Activated T-cell treated with anti-CD3 and anti-CD28 coated beads, Interleukin-2, amount 50 U/mL, for 4 hours (primary cell): Measurements from ENCODE around the gene CASP12. TPM values are rescaled to one million over a fixed set of nuclear protein-coding genes. Genes with fewer than 3 reads are reported as not detected.
"Not testable (repeated sequence)": the region's sequence is repeated elsewhere in the genome, so short reads cannot be mapped to it uniquely, and the experiment has no call there.

Experiments used
- ATAC-seq, 2 donors: fragments of 200-7000 bp; cut with Tn5 transposase; one replicate each; pipeline ENCODE4 v1.10.0; 2021
- DNase-seq: peaks from one replicate; pipeline ENCODE4 v3.0.0-alpha.2; 2020
- H3K27me3 Mint-ChIP-seq: one replicate; pipeline ENCODE4 v1.8.0; 2021; ENCODE audit warnings: low read depth, mixed read lengths
- H3K36me3 Mint-ChIP-seq: one replicate; pipeline ENCODE4 v1.8.0; 2022; ENCODE audit warnings: mixed read lengths; ENCODE audit not compliant: insufficient read depth
- H3K4me1 Mint-ChIP-seq: one replicate; pipeline ENCODE4 v1.8.0; 2021; ENCODE audit warnings: low read depth, mixed read lengths
- H3K4me3 Mint-ChIP-seq: one replicate; pipeline ENCODE4 v1.8.0; 2021; ENCODE audit warnings: mild to moderate bottlenecking, moderate library complexity, mixed read lengths
- H3K9me3 Mint-ChIP-seq: one replicate; pipeline ENCODE4 v1.8.0; 2021; ENCODE audit warnings: mixed read lengths
- total RNA-seq, 3 donors: library from RNA; stranded (reverse); gene quantifications; one replicate each; pipeline ENCODE4 v1.2.1, GENCODE V29; 2021

The CASP12 gene
- total RNA-seq: under 1 TPM in 1 of 3 donors, not detected in 2; 0.23 TPM

DNA sequence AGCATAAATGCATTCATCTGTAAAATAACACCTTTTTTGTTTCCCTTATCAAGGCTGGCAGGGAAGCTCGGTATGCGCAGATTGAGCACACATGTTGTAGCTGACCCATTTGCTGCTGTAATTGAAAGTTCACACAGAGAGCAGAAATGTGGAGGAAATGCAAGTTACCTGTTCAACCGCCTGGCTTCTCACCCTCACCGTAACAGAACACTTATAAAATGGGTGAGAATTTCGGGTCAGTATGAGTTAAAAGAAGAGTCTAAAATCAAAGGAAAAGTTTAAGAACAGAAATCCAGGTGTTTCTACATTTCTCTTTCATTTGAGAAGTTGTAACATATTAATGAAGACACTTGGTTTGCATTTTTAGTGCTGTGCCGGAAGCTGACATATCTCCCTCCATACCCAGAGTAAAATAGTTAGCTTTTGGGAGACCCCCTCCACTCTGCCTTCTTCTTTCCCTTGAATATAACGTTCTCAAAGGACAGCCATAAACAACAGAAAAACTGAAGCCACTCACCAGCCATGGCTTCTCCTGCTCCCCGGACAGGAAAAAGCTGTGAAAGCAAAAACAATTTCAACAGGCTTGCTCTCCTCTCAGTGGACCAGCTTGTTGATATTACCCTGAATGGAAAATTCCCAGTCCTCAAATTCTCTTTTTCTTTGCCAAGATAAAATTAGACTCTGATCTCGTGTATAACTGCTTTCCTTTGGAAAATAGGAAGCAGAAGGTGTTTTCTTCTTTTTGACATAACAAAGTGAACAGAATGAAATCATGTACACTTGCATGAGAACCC is at the start of gene CASP12:
TSS of gene CASP12 (minus strand) at position 570 of the 794 bp plus-strand sequence.
- DNase-seq (no peak), ATAC-seq (peak in 1 of 2 donors; percentile 53)
- Mint-ChIP-seq H3K4me3 (peak within 1 kb of the TSS; percentile 72), H3K27me3 (no peaks in the 10 kb centered on the region), H3K36me3 (peaks cover 17% of the 10 kb centered on the region), H3K4me1 (peaks cover 28% of the 10 kb centered on the region), H3K9me3 (no peaks in the 10 kb centered on the region)

DNA sequence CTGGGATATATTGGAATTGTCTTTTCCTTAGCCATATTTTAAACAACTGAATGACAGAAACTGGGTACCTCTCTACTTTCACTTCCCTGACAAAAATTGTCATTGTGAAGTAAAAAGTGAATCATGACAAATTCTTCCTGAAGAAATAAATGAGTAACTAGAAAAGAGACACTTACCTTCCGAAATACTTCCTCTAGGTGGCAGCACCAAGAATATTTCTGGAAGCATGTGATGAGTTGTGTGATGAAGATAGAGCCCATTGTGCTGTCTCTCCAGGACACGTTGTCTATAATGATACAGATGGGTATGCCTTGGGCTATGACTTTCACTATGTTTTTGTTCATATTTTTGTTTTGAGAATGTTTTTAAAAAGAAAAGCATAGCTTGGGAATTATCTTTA is 48.6 kb upstream of the CASP12 start:
- Mint-ChIP-seq H3K36me3 (peaks cover 86% of the 10 kb centered on the region), H3K4me3 (no peak overlapping the region), H3K4me1 (peaks cover 15% of the 10 kb centered on the region), H3K9me3 (no peaks in the 10 kb centered on the region), H3K27me3 (no peaks in the 10 kb centered on the region)
- ATAC-seq (peak; percentile 80 to 84), DNase-seq (no peak)

DNA sequence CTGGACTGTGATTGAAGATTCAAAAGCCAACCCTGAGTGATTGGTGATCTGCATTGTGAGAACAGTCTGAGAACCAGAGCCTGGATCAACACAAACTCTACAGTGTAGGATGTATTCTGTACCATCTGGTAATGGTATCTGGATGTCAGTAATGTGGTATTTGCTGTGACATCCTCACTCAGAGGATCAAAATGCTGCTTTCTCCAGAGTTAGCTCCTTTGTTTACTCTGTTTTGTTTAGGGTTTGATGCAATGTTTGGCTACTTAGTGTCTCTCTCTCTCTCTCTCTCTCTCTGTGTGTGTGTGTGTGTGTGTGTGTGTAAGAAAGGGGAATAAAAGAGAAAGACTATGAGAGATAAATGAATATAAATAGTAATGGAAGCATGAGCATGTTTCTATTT is 45.8 kb upstream of the CASP12 start:
- no peaks in the 10 kb centered on the region for H3K27me3 Mint-ChIP-seq
- H3K9me3 Mint-ChIP-seq: no peaks in the 10 kb centered on the region
- H3K4me3 Mint-ChIP-seq: no peak overlapping the region
- ATAC-seq (no peak), DNase-seq (no peak)
- peaks cover 62% of the 10 kb centered on the region for H3K36me3 Mint-ChIP-seq
- H3K4me1 Mint-ChIP-seq: peaks cover 11% of the 10 kb centered on the region

DNA sequence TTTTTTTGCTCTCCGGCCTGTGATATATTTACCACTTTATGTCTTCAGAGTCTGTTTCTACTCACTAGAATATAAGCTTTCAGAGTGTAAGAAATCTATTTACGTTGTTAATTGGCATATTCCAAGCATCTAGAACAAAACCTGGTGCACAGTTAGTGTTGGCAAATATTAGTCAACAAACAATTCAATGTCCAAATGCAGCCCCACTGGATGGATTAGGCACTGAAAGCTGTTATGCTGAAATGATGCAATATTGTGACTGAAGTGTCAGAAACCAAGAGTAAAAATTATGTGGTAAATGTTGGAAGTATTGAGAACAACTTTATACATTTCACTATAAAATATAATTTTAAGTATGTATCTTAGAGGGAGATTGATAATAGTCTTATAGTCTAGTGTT is 45.3 kb upstream of the CASP12 start:
- peaks cover 57% of the 10 kb centered on the region for H3K36me3 Mint-ChIP-seq
- H3K9me3 Mint-ChIP-seq: no peaks in the 10 kb centered on the region
- DNase-seq (no peak), ATAC-seq (no peak)
- no peak overlapping the region for H3K4me3 Mint-ChIP-seq
- no peaks in the 10 kb centered on the region for H3K27me3 Mint-ChIP-seq
- peaks cover 11% of the 10 kb centered on the region for H3K4me1 Mint-ChIP-seq

DNA sequence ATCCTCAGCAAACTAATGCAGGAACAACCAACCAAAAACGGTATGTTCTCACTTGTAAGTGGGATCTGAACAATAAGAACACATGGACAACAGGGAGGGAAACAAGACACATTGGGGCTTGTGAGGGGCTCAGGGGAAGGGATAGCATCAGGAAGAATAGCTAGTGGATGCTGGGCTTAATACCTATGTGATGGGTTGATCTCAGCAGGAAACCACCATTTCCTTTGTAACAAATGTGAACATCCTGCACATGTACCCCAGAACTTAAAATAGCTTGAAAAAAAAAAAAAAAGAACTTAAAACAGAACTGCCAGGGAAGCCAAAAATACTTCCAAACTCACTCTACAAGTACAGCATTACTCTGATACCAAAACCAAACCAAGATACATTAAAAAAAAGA is 36.3 kb upstream of the CASP12 start:
- H3K4me1 Mint-ChIP-seq: peaks cover 39% of the 10 kb centered on the region
- ATAC-seq (no peak), DNase-seq (no peak)
- H3K4me3 Mint-ChIP-seq: peak overlapping the region; percentile 11
- peaks cover 4% of the 10 kb centered on the region for H3K36me3 Mint-ChIP-seq
- H3K9me3 Mint-ChIP-seq: peaks cover 12% of the 10 kb centered on the region
- no peaks in the 10 kb centered on the region for H3K27me3 Mint-ChIP-seq

DNA sequence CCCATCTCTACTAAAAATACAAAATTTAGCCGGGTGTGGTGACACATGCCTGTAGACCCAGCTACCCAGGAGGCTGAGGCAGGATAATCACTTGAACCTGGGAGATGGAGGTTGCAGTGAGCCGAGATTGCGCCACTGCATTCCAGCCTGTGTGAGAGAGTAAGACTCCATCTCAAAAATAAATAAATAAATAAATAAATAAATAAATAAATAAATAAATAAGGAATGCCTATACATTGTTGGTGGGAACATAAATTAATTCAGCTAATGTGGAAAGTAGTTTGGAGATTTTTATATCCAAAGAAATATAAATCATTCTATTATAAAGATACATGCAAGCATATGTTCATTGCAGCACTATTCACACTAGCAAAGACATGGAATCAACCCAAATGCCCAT is 35.8 kb upstream of the CASP12 start:
- not testable (repeated sequence) for H3K36me3 Mint-ChIP-seq, ATAC-seq, H3K4me3 Mint-ChIP-seq, DNase-seq, H3K27me3 Mint-ChIP-seq
- Mint-ChIP-seq H3K9me3 (peaks cover 16% of the 10 kb centered on the region), H3K4me1 (peaks cover 39% of the 10 kb centered on the region)

DNA sequence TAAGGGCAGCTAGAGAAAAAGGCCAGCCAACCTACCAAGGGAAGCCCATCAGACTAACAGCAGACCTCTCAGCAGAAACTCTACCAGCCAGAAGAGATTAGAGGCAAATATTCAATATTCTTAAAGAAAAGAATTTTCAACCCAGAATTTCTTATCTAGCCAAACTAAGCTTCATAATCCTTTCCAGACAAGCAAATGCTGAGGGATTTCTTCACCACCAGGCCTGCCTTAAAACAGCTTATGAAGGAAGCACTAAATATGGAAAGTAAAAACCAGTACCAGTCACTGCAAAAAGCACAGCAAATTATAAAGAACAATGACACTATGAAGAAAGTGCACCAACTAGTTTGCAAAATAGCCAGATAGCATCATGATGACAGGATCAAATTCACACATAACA is 30.6 kb upstream of the CASP12 start:
- ATAC-seq (no peak), DNase-seq (no peak)
- Mint-ChIP-seq H3K27me3 (no peaks in the 10 kb centered on the region), H3K4me3 (no peak overlapping the region), H3K9me3 (peaks cover 28% of the 10 kb centered on the region), H3K4me1 (peaks cover 17% of the 10 kb centered on the region), H3K36me3 (peaks cover 14% of the 10 kb centered on the region)

DNA sequence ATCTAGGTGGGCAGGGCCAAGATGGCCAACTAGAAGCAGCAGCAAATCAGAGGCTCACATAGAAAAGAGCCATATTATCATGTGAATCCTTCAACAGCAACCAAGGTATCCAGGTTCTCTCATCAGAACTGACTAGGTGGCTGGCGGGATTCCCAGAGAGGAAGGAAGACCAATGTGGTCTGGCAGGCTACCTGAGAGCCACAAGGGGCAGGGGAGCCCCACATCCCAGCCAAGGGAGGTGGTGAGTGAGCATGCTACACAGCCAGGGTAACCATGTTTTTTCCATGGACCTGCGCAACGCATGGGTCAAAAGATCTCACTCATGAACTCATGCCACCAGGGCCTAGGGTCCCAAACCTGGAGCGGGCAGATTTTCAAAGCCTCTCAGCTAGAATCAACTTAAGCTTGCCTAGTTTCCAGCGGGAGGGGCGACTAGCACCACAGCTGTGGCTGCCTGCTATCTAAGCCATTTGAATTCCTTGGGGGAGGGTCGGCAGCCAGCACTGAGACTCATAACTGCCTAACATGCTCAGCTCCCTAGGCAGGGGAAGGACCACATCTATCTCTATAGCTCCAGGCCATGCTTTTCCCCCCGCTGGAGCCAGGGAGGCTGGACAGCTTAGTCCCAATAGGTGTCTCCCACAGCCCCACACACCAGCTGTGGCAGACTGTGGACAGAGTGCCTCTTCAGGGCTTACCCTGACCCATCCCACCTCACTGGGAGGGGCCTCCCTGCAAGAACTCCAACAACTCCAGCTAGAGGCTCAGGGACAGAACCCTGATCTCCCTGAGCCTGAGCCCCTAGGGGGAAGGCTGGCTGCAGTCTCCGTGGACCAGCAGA is 28.7 kb upstream of the CASP12 start:
- peaks cover 9% of the 10 kb centered on the region for H3K4me1 Mint-ChIP-seq
- DNase-seq: no peak
- H3K36me3 Mint-ChIP-seq: peaks cover 12% of the 10 kb centered on the region

DNA sequence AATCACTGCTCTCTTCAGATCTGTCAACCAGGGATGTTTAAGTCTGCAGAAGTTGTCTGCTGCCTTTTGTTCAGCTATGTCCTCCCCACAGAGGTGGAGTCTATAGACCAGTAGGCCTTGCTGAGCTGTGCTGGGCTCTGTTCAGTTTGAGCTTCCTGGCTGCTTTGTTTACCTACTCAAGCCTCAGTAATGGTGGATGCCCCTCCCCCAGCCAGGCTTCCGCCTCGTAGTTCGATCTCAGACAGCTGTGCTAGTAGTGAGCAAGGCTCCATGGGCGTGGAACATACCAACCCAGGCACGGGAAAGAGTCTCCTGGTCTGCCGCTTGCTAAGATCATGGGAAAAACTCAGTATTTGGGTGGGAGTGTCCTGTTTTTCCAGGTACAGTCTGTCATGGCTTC is 27.6 kb upstream of the CASP12 start:
- Mint-ChIP-seq H3K4me3 (no peak overlapping the region), H3K4me1 (peaks cover 4% of the 10 kb centered on the region), H3K36me3 (peaks cover 12% of the 10 kb centered on the region), H3K27me3 (no peaks in the 10 kb centered on the region), H3K9me3 (peaks cover 25% of the 10 kb centered on the region)
- DNase-seq: no peak
- no peak for ATAC-seq

More for the DNA sequence above, 28.7 kb upstream of the CASP12 start:
- Mint-ChIP-seq H3K27me3 (no peaks in the 10 kb centered on the region), H3K9me3 (peaks cover 25% of the 10 kb centered on the region), H3K4me3 (no peak overlapping the region)
- no peak for ATAC-seq

DNA sequence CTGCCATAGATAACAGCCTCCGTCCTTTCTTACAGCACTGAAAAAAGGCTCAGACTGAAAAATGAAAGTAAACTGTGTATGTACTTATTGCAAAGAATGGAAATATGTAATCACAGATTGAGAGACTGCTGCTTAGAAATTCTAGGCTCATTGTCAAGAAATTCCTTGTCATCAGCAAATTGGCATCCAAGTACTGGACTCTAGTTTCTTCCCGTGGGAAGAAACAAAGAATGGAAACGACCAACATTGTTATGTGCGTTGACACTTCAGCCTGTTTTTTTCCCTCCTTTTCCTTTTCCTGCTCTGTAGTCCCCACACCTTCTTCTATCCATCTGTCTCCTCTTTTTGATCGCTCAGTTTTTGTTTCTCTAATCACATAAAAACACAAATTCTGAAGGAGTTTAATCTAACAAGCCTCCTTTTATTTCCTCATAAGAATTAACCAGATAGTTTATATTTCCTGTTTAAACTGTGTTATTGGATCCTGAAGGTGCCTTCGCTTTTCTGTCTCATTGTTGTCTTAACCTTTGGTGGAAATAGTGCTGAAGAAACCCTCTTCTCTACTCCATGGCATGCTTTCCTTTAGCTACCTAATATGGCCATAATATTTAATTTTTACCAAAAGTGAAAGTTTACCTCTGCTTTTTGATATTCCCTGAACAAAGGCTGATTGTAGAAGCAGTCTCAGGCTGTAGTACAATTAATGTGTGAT is 20.0 kb upstream of the CASP12 start:
- no peaks in the 10 kb centered on the region for H3K36me3 Mint-ChIP-seq
- H3K4me3 Mint-ChIP-seq: peak overlapping the region; percentile 85
- ATAC-seq (peak; percentile 72 to 85), DNase-seq (no peak)
- no peaks in the 10 kb centered on the region for H3K9me3 Mint-ChIP-seq
- H3K4me1 Mint-ChIP-seq: peaks cover 57% of the 10 kb centered on the region
- no peaks in the 10 kb centered on the region for H3K27me3 Mint-ChIP-seq

DNA sequence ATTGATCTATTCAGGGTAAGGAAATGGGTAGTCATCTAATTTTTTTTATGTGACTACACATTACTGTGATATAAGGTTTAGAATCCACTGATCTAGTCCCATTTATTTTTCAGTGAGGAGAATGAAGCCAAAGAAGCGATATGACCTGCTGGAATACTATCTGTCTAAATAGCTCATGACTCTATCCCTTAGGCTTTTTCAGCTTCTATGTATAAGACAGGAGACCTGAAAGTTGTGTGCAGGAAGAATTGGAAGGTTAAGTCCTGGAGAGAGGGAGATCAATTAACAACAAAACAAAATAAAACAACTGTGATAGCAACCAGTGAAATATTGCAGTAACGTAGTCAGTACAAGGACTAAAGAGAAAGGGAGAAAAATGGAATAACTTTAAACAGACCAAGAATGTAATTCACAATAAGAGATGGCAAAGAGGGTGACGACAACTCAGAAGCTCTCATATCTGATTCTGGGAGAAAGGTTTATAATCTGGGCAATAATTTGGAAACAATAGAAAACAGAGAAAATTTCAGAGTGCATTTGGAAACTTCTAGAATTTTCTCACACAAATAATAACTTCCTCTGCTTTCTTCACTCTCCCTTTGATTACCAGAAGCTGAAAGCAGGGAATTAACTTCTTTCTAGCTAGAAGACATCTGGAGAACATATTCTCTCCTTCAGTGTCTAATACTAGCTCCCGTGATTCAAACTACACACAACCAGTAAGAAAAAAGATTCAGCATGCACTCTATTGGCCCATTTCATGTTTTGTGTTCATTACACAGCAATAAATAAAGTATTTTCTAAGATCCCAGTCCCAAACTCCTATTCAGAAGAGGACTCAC is 19.2 kb upstream of the CASP12 start:
- H3K4me1 Mint-ChIP-seq: peaks cover 61% of the 10 kb centered on the region
- peak; percentile 39 for ATAC-seq
- peak overlapping the region; percentile 85 for H3K4me3 Mint-ChIP-seq
- no peaks in the 10 kb centered on the region for H3K36me3 Mint-ChIP-seq
- no peak for DNase-seq
- H3K27me3 Mint-ChIP-seq: no peaks in the 10 kb centered on the region
- H3K9me3 Mint-ChIP-seq: no peaks in the 10 kb centered on the region

DNA sequence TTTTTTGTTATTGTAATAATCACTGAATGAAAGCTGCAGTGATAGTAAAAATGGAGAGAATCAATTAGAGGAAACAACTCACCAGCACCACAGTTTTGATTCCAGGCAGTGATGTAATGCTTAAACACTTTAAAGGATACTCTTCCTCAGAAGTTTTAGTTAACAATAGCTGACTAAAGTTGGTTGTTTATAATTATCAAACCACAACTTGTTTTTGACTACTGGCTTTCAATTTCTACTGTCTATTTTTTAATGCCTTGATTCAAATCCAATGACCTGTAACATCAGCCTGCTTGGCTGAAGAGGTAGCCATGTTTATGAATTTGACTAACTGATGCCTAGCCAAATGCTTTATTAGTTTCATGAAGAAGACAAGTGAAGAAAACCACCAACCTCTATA is 18.2 kb upstream of the CASP12 start:
- Mint-ChIP-seq H3K4me3 (peak overlapping the region; percentile 85), H3K4me1 (peaks cover 66% of the 10 kb centered on the region), H3K27me3 (no peaks in the 10 kb centered on the region), H3K36me3 (no peaks in the 10 kb centered on the region), H3K9me3 (no peaks in the 10 kb centered on the region)
- no peak for ATAC-seq
- DNase-seq: no peak

DNA sequence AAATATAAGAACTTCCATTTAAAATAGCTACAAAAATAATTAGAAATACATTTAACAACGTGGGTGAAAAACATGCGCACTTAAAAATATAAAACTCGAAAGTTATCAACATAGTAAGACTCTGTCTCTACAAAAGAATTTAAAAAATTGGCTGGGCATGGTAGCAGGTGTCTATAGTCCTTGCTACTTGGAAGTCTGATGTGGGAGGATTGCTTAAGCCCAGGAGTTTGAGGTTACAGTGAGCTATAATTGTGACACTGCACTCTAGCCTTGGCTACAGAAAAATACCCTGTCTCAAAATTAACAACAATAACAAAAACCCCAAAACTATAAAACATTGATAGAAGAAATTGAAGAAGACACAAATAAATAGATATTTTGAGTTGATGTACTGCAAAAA is 13.8 kb upstream of the CASP12 start:
- no peak overlapping the region for H3K4me3 Mint-ChIP-seq
- H3K36me3 Mint-ChIP-seq: peaks cover 9% of the 10 kb centered on the region
- no peaks in the 10 kb centered on the region for H3K27me3 Mint-ChIP-seq
- H3K9me3 Mint-ChIP-seq: no peaks in the 10 kb centered on the region
- DNase-seq (no peak), ATAC-seq (no peak)
- peaks cover 62% of the 10 kb centered on the region for H3K4me1 Mint-ChIP-seq

DNA sequence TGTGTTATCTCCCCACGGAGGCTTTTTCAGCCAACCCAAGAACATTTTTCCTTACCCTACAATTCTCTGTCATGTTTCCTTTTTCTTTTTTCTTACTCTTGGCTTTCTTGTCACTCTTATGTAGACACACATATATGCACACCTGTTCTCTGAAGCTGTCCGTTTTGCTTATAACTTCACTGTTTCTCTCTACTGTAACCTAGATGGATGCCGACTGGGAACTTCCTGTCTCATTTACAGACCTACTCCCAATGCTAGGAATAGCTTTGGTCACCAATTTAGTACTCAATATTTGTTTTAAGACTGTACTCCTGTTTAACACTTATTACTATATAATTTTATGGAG is 9.9 kb upstream of the CASP12 start:
- peaks cover 24% of the 10 kb centered on the region for H3K36me3 Mint-ChIP-seq
- H3K4me3 Mint-ChIP-seq: no peak overlapping the region
- H3K4me1 Mint-ChIP-seq: peaks cover 30% of the 10 kb centered on the region
- ATAC-seq (peak in 1 of 2 donors; percentile 7), DNase-seq (no peak)
- no peaks in the 10 kb centered on the region for H3K27me3 Mint-ChIP-seq
- H3K9me3 Mint-ChIP-seq: no peaks in the 10 kb centered on the region
